LNCAP (cell line): ENCODE results near the gene TMEM161A.

Source experiments
- CTCF ChIP-seq: fragments of 450-650 bp; IDR thresholded peaks from 2 replicates; pipeline ENCODE4 v1.5.1; 2017; ENCODE audit warnings: mild to moderate bottlenecking

TMEM161A gene

GRCh38 chr19:19103167-19103566, 35.1 kb downstream of the TMEM161A start:
- no peak for TF ChIP-seq CTCF

- TF ChIP-seq CTCF = no peak
Measured at GRCh38 chr19:19101540-19101939, 36.7 kb downstream of the TMEM161A start.

- TF ChIP-seq CTCF = no peak
Measured at GRCh38 chr19:19098703-19099632, 39.3 kb downstream of the TMEM161A start.

- no peak for TF ChIP-seq CTCF
Measured at GRCh38 chr19:19098084-19098702, 40.1 kb downstream of the TMEM161A start.

- no peak for TF ChIP-seq CTCF
Measured at GRCh38 chr19:19096641-19097627, 41.3 kb downstream of the TMEM161A start.

GRCh38 chr19:19095691-19096090, 42.6 kb downstream of the TMEM161A start:
- no peak for TF ChIP-seq CTCF

GRCh38 chr19:19094513-19094912, 43.8 kb downstream of the TMEM161A start:
- no peak for TF ChIP-seq CTCF
